ENCODE data around the gene ACSL4.
"Not testable (repeated sequence)": the region's sequence is repeated elsewhere in the genome, so short reads cannot be mapped to it uniquely, and the experiment has no call there.

Gene ACSL4

DNA sequence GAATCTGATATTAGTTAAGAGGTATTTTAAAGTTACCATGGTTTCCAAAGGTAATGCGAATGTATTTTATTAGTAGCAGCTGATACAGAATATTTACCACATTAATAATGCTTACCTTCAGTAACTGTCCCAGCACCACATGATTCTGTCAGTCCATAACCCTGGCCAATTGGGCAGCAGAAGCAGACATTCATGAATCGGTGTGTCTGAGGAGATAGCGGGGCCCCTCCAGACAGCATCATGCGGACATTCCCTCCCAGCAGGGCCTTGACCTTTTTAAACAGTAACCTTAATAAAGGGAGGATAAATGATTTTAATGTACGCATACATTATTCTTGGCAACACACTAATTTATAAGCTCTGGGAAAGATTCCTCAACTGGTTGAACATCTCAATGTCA, 65.1 kb downstream of the ACSL4 start:
- DNase-seq (ENCODE audit: low read depth), result no peak

DNA sequence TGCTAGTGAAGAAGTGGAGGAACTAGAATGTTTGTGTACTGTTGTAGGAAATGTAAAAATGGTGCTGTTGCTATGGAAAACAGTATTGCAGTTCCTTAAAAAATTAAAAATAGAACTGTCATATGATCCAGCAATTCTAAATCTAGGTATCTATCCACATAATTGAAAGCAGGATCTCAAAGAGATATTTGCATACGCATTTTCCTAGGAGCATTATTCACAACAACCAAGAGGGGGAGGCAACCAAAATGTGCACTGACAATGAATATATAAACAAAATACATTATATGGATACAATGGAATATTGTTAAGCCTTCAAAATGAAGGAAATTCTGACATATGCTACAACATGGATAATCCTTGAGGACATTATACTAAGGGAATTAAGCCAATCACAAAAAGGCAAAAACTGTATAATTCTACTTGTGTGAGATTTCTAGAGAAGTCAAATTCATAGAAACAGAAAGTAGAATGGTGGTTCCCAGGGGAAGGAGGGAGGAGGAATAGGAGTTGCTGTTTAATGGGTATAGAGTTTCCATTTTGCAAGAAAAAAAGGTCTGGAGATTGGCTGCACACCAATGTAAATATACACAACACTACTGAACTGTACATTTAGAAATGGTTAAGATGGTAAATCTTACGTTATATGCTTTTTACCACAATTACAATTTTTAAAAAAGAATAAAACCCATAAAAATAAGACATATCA, 72.5 kb downstream of the ACSL4 start:
- peak; percentile 11 for DNase-seq (ENCODE audit: low read depth)

DNA sequence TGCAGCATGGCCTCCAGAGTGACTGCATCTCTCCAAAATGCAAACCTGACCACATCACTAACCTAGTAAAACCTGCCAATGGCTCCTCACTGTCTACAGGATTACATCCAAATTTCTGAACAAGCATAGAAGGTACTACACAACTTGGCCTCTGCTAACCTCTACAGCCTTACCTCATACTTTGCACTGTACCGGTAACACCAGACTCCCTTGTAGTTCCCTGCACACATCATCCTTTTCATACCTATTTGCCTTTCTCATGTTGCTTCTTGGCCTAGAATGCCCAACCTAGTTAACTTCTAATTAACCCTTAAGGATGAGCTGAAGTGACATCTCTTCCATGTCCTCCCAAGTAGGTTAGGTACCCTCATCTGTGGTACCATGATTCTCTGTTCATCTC, 74.7 kb downstream of the ACSL4 start:
- no peak for DNase-seq (ENCODE audit: low read depth)

DNA sequence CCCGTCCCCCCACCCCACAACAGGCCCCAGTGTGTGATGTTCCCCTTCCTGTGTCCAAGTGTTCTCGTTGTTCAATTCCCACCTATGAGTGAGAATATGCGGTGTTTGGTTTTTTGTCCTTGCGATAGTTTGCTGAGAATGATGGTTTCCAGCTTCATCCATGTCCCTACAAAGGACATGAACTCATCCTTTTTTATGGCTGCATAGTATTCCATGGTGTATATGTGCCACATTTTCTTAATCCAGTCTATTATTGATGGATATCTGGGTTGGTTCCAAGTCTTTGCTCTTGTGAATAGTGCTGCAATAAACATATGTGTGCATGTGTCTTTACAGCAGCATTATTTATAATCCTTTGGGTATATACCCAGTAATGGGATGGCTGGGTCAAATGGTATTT, 75.7 kb downstream of the ACSL4 start:
- not testable (repeated sequence) for DNase-seq (ENCODE audit: low read depth)

DNA sequence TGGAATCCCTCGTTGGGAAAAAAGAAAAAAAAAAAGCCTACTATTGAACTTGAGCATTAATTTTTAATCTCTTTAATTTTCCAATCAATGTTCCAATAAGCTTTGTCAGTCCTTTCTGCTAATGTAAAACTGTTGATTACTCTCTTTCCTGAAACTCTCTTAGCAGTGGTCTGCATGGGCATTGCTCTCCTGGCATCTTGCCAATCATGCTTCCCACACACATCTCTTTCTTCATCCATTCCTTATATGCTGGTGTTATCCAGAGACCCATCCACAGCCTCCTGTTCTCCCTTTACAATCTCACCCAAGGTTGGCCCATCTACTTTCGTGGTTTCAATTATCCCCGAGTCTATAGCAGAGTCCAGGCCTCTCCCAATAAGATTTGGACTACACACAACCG, 76.3 kb downstream of the ACSL4 start:
- no peak for DNase-seq (ENCODE audit: low read depth)

DNA sequence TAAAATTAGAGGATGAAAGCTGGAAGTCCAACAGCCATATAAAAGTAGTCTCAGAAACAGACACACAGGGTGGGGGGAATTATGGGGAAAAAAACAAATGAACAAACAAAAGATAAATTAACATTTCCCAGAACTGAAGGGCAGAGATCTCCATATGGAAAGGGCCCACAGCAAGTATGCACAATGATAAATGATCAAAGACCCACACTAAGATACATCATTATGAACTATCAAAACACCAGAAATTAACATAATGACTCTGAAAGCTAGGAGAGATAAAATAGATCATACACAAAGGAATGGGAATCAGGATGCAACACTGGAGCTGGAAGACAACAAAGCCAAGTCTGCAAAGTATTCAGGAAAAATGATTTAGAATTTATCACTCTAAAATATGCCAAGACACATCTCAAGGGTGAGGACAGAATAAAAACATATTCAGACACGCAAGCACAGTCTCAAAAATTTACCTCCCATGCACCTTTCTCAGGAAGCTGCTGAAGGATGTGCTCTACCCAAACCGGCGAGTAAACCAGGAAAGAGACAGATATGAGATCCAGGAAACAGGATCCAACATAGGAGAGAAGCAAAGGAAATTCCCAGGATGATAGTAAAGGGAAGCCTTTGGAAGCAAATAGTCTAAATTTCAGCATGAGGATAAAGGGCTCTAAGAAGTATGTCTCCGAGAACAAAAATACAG, 77.4 kb downstream of the ACSL4 start:
- DNase-seq (ENCODE audit: low read depth), result no peak

DNA sequence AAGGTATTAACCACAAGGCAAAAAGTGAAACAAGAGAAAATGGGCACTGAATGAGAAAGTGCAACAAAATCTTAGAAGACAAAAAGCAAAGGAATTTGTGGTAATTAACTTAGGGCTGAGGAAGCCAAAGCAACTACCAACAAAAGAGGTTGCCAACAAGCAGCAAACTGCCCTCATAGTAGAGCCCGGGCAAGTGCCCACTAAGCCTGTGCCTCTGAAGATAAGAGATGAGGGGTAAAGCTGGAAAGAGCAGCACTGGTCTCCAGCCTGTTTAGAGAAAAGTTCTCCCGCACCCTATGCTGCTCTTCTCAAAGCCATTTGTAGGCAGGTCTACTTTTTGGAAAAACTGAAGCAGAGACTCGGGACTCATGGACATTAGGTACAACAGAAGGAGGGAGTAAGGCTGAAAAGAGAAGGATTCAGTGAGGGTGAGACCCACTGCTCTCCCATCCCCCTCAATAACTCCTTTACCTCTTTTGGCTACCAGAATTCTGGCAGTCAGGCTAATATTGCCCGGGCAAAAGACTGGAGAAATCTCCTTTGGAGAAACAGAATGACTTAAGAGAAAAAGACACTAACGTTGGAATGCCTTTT, 78.4 kb downstream of the ACSL4 start:
- DNase-seq (ENCODE audit: low read depth), result no peak

DNA sequence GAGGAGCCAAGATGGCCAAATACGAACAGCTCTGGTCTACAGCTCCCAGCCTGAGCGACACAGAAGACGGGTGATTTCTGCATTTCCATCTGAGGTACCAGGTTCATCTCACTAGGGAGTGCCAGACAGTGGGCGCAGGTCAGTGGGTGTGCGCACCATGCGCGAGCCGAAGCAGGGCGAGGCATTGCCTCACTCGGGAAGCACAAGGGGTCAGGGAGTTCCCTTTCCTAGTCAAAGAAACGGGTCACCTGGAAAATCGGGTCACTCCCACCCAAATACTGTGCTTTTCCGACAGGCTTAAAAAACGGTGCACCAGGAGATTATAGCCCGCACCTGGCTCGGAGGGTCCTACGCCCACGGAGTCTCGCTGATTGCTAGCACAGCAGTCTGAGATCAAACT, 88.4 kb downstream of the ACSL4 start:
- not testable (repeated sequence) for DNase-seq (ENCODE audit: low read depth)

DNA sequence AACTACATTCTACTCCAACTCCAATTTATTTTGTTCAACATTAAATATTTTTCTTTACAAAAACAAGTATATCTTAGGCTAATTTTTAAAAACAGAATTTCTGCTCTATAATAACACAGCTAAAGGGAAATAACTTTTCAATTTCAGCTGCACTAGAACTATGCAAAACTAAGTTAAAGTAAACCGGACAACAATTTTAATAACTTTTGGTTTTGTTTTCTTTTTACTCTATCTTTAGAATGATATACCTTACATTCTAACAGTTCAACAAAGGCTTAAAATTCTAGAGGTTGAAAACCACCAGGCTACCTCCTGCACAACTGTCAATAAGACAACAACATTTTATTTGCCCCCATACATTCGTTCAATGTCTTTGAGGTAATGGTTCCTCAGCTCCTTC, 89.4 kb downstream of the ACSL4 start:
- no peak for DNase-seq (ENCODE audit: low read depth)

DNA sequence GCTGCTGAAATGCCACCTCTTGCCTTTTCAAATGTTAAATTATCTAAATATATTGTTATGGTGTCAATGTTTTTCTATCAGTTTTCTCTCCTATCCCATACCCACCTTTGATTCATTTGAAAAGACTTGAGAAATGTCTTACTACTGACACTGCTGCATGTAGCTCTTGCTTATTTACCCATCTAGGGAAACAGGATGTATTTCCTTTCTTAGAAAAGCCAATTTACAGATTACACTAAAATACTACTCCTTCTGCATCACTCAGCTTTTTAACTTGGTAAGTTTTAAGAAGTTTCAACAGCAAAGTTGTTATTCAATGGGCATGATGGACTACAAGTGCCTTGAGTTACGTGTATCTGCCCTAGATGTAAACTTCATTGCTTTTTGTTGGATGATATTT, 94.9 kb downstream of the ACSL4 start:
- DNase-seq (ENCODE audit: low read depth), result no peak

DNA sequence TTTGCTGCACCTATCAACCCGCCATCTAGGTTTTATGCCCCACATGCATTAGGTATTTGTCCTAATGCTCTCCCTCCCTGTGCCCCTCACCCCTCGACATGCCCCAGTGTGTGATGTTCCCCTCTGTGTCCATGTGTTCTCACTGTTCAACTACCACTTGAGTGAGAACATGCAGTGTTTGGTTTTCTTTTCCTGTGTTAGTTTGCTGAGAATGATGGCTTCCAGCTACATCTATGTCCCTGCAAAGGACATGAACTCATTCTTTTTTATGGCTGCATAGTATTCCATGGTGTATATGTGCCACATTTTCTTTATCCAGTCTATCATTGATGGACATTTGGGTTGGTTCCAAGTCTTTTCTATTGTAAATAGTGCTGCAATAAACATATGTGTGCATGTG, 95.6 kb downstream of the ACSL4 start:
- not testable (repeated sequence) for DNase-seq (ENCODE audit: low read depth)

DNA sequence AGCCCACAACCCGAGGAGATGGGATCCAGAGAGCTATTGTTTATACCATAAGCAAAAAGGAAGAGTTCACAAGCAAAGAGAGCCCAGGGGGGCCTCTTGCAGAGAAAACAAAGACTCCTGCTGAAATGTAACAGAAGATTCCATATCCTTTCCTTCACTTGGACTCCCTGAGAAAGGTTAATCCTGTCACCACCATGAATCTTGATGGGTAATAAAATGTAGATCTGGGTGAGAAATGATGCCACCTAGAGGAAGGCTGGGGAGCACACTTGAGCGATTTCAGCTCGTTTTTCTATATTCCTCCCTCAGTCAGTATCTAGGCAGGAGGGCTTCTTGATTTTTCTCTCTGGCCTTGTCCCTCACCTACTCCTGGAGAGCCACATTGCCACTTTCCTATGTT, 97.9 kb downstream of the ACSL4 start:
- DNase-seq (ENCODE audit: low read depth), result no peak

DNA sequence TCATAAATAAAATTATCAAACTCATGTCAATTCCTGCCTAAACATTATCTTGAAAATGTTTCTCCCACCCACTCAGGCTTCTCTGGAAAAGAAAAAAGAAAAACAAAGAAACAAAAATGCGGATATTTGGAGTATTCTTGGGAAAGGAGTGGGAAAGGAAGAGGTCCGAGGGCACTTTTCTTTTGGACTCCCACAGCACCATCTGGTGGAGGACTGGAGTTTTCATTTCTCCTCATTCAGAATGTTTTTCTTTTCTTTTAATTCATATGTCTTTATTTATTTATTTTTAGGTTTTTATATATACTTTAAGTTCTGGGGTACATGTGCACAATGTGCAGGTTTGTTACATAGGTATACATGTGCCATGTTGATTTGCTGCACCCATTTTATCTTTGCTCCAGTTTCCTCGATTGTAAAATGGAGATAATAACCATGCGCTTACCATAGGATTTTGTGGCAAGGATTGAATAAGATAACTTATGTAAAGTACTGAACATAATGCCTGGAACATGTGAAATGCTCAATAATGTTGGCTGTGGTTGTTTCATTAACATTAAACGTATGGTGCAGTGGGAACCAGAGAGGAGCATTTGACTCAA, 100.1 kb downstream of the ACSL4 start:
- DNase-seq (ENCODE audit: low read depth), result peak; percentile 13

DNA sequence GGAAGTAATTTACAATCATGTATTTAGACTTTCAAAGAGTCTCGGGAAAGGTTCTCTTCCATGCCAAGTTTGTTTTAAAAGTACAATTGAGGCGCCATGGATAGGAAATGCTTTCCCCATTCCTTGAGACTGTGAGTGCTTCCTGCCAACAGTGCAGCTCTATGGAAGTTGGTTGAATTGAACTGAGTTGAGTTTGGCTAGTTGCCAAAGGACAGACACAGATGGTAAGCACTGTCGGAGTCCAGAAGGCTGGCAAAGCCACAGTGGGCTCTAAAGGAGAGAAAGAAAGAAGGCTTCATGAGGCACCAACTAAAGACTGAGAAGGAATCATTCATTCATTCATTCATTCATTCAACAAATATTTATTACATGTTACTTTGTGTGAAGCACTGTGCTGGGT, 103.7 kb downstream of the ACSL4 start:
- no peak for DNase-seq (ENCODE audit: low read depth)

DNA sequence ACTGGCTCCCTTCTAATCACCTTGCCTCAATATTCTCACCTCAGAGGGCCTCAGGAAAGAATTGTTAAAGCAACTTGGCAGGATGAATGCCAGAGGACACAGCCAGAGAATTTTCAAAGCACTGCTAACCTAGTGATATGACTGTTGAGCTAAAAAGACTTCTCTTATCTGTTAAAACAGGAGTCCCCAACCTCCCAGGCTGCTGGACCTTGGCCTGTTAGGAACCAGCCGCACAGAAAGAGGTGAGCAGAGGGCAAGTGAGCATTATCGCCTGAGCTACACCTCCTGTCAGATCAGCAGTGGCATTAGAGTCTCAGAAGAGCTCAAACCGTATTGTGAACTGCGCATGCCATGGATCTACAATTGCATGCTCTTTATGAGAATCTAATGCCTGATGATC, 106.4 kb downstream of the ACSL4 start:
- no peak for DNase-seq (ENCODE audit: low read depth)

DNA sequence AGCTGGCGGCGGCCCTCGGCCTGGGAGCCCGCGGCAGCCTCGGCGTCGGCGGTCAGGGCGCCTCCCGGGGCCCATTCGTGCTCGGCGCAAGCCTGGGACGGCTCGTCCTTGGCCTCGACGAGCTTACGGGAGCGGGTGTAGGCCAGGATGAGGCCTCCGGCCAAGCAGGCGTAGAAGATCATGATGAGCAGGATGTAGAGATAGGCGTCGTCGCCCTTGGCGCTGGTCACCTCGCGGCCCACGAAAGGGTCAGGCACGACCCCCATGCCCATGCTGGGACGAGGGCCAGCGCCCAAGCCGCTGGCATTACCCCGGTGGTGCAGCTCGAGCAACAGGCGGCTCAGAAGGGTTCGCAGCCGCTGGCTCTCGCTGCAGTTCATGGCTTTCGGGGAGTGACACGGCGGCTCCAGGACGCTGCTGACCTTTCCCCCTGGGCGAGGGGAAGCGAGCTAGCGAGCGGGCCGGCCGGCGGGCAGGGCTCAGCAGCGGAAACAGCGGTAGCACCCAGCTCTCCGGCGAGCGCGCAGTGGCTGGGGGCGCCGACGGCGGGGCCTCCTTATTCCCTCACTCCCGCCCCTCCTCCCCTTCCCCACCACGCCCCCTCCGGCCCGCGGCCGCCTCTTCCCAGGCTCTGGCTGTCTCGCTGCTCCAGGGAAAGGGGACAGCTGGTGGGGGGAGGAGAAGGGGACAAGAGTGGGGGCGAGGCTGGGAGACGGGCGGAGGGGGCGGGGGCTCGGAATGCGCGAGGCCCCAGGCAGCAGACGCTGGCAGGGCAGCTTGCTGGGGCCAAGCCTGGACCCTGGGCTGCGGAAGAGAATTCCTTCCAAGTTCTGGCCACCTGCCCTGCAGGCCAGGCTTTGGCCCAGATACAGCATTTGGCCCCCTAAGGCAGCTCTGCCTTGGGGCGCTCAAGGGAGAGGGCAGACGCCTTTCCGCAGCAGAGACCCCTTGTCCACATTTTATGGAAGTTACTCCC, 108.1 kb downstream of the ACSL4 start, which contains the start of gene KCNE5:
Gene KCNE5 (minus strand): TSS at position 532 of the 976 bp plus-strand sequence. CDS start 152 bp downstream, at position 380.
- no peak for DNase-seq (ENCODE audit: low read depth)

DNA sequence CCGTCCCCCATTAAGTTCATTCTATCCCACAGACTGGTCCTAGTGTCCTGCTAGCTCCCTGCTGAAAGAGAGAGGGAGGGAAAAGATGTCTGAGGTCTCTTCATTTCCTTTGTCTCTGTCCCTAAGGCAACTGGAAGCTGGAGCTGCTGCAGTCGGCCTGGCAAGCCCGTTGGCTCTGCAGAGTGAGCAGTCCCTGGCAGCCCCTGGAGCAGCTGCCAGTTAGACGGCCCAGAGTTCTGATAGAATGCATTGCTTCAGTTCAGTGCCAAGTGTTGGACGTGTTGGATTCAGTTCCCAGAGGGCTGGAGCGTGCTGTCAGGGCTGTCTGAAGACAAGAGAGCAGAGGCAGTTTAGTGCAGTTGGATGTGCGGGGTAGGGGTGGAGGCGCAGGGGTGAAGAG, 109.1 kb downstream of the ACSL4 start:
- no peak for DNase-seq (ENCODE audit: low read depth)

DNA sequence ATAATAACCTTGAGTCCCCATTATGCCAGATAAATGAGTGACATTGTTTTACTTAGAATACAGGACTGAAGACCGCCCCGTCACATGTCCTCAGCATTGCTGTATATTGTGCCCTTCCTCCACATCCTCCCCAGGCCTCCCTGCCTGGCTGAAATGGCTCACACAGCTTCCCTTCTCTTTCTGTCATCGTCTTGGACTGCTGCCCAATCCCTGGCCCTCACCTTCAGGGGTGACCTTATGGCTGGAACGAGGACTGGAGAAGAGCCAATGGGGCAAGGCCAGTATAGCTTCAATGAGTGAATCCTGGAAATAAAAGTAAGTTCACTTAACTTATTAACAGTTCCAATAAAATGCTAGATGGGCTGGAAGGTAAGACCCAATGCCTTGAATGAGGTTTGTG, 110.8 kb downstream of the ACSL4 start:
- DNase-seq (ENCODE audit: low read depth), result no peak

DNA sequence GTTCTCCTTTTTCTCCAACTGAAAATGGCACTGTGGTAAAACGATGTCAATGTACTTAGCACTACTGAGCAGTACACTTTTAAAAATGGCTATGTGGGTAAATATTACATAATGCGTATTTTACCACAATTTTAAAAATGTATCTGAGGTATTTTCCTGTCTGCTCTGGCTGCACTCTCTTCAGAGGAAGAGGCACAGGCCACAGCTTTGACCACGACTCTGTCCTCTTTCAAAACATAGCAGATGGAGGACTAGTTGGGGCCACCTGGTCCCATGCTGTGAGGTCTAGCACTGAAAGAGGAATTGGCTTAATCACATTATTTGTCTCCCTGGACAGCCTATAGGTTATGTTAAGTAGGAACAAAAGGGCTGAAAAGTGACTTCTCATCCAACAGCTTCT, 113.3 kb downstream of the ACSL4 start:
- no peak for DNase-seq (ENCODE audit: low read depth)

DNA sequence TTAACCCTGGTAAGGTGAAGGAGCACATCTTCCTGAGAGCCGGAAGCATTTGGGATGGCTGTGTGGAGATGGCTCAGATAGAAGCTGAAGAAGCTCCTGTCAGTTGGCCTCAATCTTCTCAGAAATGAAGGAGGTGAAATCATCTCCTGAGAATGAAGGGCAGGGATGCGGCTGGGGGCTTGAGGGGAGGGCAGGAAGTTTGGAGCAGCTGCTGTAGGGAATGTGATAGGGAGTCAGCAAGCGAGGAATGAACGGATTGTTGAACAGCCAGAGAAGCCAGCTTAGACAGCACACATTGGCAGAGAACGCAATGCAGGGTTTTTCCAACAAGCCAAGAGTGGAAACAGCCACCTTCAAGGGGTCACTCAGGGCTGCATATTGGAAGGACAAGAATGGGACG, 118.1 kb downstream of the ACSL4 start:
- DNase-seq (ENCODE audit: low read depth), result no peak

DNA sequence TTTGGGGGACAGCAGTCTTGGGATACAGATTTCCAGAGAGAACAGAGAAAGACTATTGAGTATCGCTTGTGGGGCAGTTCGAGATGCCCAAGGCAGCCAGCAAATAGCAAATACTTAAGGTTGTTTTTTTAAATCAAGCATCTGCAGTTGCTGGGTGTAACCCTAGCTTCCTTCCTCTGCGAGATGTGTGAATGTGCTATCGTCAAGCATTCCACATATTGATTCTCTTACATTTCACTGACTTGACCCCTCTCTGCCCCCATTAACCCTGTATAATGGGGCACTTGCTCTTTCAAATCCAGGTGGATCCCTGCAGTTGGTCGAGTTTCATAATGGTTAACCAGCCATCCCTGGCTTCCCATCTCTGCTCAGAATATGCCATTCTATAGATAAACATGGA, 131.6 kb downstream of the ACSL4 start:
- no peak for DNase-seq (ENCODE audit: low read depth)

DNA sequence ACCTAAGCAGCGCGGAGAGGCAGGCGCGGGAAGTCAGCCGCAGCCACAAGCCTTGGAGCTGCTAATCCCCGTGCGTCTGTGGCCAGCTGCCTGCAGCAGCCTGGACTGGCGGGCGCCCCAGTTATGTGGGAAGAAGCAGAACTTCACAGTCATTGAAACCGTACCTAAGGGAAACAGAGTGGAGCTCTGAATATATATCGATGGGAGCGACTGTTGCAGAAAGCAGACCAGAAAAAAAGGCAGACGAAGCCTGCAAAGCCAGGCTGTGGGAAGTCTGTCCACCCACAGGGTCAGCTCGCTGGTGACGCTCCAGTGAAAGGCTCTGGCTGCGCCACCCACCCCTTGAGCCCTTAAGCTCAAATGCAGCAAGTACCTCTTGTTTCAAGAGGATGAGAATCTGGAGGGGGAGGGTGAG, 132.8 kb downstream of the ACSL4 start:
- DNase-seq (ENCODE audit: low read depth), result peak; percentile 2

Data from stromal cell of bone marrow (primary cell).